Ascending aorta (tissue), 2 donors: Measurements from ENCODE around the gene RBMS3. TPM values are rescaled to one million over a fixed set of nuclear protein-coding genes. Genes with fewer than 3 reads are reported as not detected.

Experiments
- DNase-seq, 2 donors: peaks; one replicate each; pipeline ENCODE4 v3.0.0-alpha.2; 2019; ENCODE audit warnings: low spot score in 2 of 2
- H3K27ac ChIP-seq, 2 donors: fragments of 200-600 bp; sonication (generic); one replicate each; pipeline ENCODE4 v1.5.1; 2016 to 2017; ENCODE audit warnings: mild to moderate bottlenecking in 1 of 2
- H3K27me3 ChIP-seq: fragments of 200-600 bp; sonication (generic); one replicate; pipeline ENCODE4 v1.5.1; 2017
- H3K36me3 ChIP-seq, 2 donors: fragments of 200-600 bp; sonication (generic); one replicate each; pipeline ENCODE4 v1.5.1; 2016
- H3K4me1 ChIP-seq, 2 donors: fragments of 200-600 bp; sonication (generic); one replicate each; pipeline ENCODE4 v1.5.1; 2016 to 2017; ENCODE audit warnings: mild to moderate bottlenecking in 1 of 2
- H3K4me3 ChIP-seq, 2 donors: fragments of 200-600 bp; sonication (generic); one replicate each; pipeline ENCODE4 v1.5.1; 2016 to 2017; ENCODE audit warnings: mild to moderate bottlenecking in 1 of 2
- H3K9me3 ChIP-seq, 2 donors: fragments of 200-600 bp; sonication (generic); one replicate each; pipeline ENCODE4 v1.5.1; 2016
- intact Hi-C: fragments of 100-400 bp; cut with DNase I; formaldehyde crosslinking; loops from one replicate; pipeline ENCODE4 v1.15.1; 2023
- total RNA-seq: library from RNA; depleted of rRNA; stranded (reverse); fragments of >200 nt; gene quantifications from one replicate; pipeline ENCODE4 v1.1.0, GENCODE V29; 2016
- TF ChIP-seq, protein P1 (sequence below), 3 experiments: fragments of 200-600 bp in 2 of 3; fragments of 450-650 bp in 1 of 3; sonication (generic) in 2 of 3; IDR thresholded peaks; one replicate each; pipeline ENCODE4 v1.5.1; 2016 to 2019; ENCODE audit warnings: antibody characterized with exemption in 3 of 3, mild to moderate bottlenecking in 1 of 3, moderate library complexity in 1 of 3

Gene RBMS3
- total RNA-seq, 1 donor from 2014 or later, result 65.8 TPM

DNA sequence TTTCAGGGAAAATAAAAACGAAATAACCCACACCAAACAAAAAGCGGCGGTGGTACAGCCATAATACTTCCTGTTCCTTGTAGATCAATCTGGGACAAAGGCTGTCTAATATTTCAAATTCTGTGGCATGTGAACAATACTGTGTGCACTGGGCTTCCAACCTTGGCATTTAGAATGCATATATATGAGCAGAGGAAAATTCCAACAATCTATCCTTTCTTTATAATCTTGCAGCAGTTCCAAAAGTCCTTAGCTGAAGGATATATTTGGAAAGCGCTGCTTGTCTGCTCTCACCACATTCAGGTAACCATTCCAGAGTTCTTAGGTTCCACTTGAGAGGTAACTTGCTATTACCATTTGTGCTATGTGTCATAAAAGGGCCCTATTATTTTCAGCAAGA lies 231.8 kb downstream of the RBMS3 start:
- Histone ChIP-seq H3K9me3 (no peaks in the 10 kb centered on the region), H3K36me3 (no peaks in the 10 kb centered on the region), H3K27ac (peak overlapping the region; percentile 34 to 54), H3K4me1 (peaks cover 13 to 34% of the 10 kb centered on the region in 2 donors), H3K27me3 (no peaks in the 10 kb centered on the region), H3K4me3 (peak overlapping the region in 1 of 2 donors; percentile 44)
- no peak for DNase-seq
- intact Hi-C loops, result no loop called here
- TF ChIP-seq, protein P1, sequence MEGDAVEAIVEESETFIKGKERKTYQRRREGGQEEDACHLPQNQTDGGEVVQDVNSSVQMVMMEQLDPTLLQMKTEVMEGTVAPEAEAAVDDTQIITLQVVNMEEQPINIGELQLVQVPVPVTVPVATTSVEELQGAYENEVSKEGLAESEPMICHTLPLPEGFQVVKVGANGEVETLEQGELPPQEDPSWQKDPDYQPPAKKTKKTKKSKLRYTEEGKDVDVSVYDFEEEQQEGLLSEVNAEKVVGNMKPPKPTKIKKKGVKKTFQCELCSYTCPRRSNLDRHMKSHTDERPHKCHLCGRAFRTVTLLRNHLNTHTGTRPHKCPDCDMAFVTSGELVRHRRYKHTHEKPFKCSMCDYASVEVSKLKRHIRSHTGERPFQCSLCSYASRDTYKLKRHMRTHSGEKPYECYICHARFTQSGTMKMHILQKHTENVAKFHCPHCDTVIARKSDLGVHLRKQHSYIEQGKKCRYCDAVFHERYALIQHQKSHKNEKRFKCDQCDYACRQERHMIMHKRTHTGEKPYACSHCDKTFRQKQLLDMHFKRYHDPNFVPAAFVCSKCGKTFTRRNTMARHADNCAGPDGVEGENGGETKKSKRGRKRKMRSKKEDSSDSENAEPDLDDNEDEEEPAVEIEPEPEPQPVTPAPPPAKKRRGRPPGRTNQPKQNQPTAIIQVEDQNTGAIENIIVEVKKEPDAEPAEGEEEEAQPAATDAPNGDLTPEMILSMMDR (IDR thresholded peaks at IDR 0.05), result no peak

DNA sequence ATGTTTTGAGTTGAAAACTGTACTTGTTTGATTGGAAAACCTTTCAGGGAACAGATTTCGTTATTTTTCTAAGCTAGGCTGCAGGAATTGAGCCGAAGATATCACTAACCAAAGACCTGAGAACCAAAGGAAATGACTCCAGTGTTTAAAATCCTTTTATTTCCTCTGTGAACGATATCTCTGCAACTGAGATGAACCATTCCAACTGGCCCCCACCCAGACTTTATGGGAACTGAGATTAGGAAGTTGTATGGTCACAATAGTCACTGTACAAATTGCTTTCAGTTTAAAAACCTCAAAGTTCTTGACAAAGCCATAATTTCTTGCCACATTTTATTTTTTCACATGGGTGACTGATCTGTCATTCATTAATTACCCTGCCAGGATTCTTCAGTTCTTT lies 232.4 kb downstream of the RBMS3 start:
- H3K4me3 ChIP-seq, result peak overlapping the region; percentile 9 to 44
- intact Hi-C loops, result no loop called here
- peak overlapping the region; percentile 34 to 54 for H3K27ac ChIP-seq
- no peaks in the 10 kb centered on the region for H3K27me3 ChIP-seq
- TF ChIP-seq, protein P1 (IDR thresholded peaks at IDR 0.05), result no peak
- no peaks in the 10 kb centered on the region for H3K9me3 ChIP-seq
- peaks cover 13 to 30% of the 10 kb centered on the region in 2 donors for H3K4me1 ChIP-seq
- no peaks in the 10 kb centered on the region for H3K36me3 ChIP-seq
- no peak for DNase-seq

DNA sequence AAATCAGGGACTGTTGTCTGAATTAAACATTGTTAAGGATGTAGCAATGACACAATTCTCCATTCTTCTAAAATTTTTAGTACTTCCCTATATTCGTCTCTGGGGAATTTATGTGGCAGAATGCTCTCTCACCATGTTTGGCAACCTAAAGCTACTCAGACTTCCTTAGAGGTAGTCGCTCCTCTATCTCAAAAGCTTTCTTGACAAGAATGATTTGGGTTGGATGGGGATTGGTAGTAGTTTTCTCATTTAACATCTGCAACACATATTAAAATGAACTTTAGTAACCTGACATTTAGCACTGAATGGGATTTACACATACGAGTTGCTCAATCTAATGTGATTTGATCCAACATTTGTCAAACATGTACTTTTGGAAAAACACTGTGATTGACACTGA lies 233.3 kb downstream of the RBMS3 start:
- Histone ChIP-seq H3K4me3 (peak overlapping the region; percentile 9 to 44), H3K27me3 (no peaks in the 10 kb centered on the region), H3K4me1 (peaks cover 13 to 30% of the 10 kb centered on the region in 2 donors), H3K36me3 (no peaks in the 10 kb centered on the region), H3K9me3 (no peaks in the 10 kb centered on the region), H3K27ac (peak overlapping the region; percentile 34 to 54)
- no peak for DNase-seq
- TF ChIP-seq, protein P1 (IDR thresholded peaks at IDR 0.05), result no peak
- intact Hi-C loops, result no loop called here

DNA sequence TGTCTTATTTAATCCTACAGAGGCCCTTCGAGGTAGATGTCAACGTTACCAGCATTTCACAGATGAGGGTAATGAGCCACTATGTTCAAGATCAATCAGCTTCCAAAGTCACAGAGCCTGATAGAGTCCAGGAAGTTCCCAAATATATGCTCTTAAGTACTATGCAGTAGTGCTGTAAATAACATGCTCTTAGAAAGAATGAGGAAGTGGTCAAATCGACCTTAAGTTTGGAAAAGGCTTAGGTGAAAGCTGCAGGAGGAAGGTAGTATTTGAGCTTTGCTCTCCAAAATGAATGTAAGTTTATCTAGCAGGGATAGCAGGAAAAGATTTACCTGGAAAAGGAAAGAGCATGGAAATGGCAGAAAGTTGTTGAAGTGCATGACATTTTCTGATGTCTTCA lies 234.0 kb downstream of the RBMS3 start:
- H3K27ac ChIP-seq, result no peak overlapping the region
- DNase-seq, result no peak
- intact Hi-C loops, result no loop called here
- peaks cover 13 to 32% of the 10 kb centered on the region in 2 donors for H3K4me1 ChIP-seq
- H3K4me3 ChIP-seq, result no peak overlapping the region
- no peaks in the 10 kb centered on the region for H3K27me3 ChIP-seq
- no peaks in the 10 kb centered on the region for H3K36me3 ChIP-seq
- TF ChIP-seq, protein P1 (IDR thresholded peaks at IDR 0.05), result no peak
- H3K9me3 ChIP-seq, result no peaks in the 10 kb centered on the region

DNA sequence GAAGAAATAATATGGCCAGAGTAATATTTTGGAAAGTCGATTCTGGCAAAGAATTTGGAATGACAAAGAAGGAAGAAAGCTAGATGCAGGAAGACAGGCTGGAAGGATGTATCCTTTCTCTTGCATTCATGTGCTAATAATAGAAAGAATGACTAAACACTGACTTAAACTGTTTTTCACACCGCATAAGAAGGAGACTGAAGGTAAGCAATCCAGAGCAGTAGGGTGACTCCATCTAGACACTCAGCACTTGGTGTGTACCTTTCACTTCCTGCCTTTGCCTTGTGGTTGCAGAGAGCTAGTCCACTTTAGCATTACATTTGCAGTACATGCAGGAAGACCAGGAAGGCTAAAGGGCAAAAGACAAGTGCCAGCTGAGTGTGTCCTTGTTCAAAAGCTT lies 234.6 kb downstream of the RBMS3 start:
- intact Hi-C loops, result no loop called here
- no peaks in the 10 kb centered on the region for H3K9me3 ChIP-seq
- H3K4me1 ChIP-seq, result peaks cover 13 to 32% of the 10 kb centered on the region in 2 donors
- peak overlapping the region in 1 of 2 donors; percentile 19 for H3K27ac ChIP-seq
- no peak overlapping the region for H3K4me3 ChIP-seq
- no peak for DNase-seq
- H3K27me3 ChIP-seq, result no peaks in the 10 kb centered on the region
- H3K36me3 ChIP-seq, result no peaks in the 10 kb centered on the region
- TF ChIP-seq, protein P1 (IDR thresholded peaks at IDR 0.05), result no peak

DNA sequence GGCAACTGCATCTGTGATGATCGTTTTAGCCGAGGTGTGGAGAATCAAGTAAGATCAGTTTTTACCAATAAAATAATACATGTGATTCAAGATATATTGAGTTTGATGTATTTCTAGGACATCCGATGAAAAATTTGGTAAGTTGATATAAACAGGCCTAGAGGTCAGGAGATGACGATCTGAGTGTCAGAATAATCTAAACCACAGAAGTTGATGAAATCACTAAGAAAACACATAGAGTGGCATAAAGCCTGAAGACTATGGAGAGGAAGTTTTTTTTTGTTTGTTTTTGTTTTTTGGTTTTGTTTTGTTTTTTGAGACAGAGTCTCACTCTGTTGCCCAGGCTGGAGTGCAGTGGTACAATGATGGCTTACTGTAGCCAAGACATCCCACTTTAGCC lies 235.3 kb downstream of the RBMS3 start:
- DNase-seq, result no peak
- Histone ChIP-seq H3K4me1 (peaks cover 13 to 32% of the 10 kb centered on the region in 2 donors), H3K36me3 (no peaks in the 10 kb centered on the region), H3K9me3 (no peaks in the 10 kb centered on the region), H3K4me3 (no peak overlapping the region), H3K27me3 (no peaks in the 10 kb centered on the region), H3K27ac (no peak overlapping the region)
- TF ChIP-seq, protein P1 (IDR thresholded peaks at IDR 0.05), result no peak
- intact Hi-C loops, result no loop called here
